Effector memory CD4-positive, alpha-beta T cell (primary cell): ENCODE data around the gene KIDINS220.
A peak's percentile ranks its signal among the peaks of the same experiment; 100 is the strongest.

Experiments used
- DNase-seq, 3 donors: peaks; one replicate each; pipeline ENCODE4 v3.0.0-alpha.2; 2020
- H3K27ac ChIP-seq: 2 replicates; pipeline ENCODE4 v1.7.0; 2013; ENCODE audit warnings: mild to moderate bottlenecking, low read length, moderate library complexity; ENCODE audit not compliant: insufficient read depth, poor library complexity, severe bottlenecking
- H3K27me3 ChIP-seq: replicated peaks from 2 replicates; pipeline ENCODE4 v1.7.0; 2013; ENCODE audit warnings: mild to moderate bottlenecking, low read length; ENCODE audit not compliant: insufficient read depth, control insufficient read depth, poor library complexity, severe bottlenecking
- H3K36me3 ChIP-seq: 2 replicates; pipeline ENCODE4 v1.7.0; 2013; ENCODE audit warnings: mild to moderate bottlenecking, low read length, moderate library complexity; ENCODE audit not compliant: control insufficient read depth, insufficient read depth
- H3K4me1 ChIP-seq: 2 replicates; pipeline ENCODE4 v1.7.0; 2013; ENCODE audit warnings: low read length, mild to moderate bottlenecking; ENCODE audit not compliant: control insufficient read depth, insufficient read depth, poor library complexity, severe bottlenecking
- H3K4me3 ChIP-seq: 2 replicates; pipeline ENCODE4 v1.7.0; 2013; ENCODE audit warnings: low read length, low read depth, mild to moderate bottlenecking; ENCODE audit not compliant: insufficient read depth, poor library complexity, severe bottlenecking
- H3K9me3 ChIP-seq: 2 replicates; pipeline ENCODE4 v1.7.0; 2013; ENCODE audit warnings: mild to moderate bottlenecking, low read length, moderate library complexity; ENCODE audit not compliant: control insufficient read depth

Gene KIDINS220

DNA sequence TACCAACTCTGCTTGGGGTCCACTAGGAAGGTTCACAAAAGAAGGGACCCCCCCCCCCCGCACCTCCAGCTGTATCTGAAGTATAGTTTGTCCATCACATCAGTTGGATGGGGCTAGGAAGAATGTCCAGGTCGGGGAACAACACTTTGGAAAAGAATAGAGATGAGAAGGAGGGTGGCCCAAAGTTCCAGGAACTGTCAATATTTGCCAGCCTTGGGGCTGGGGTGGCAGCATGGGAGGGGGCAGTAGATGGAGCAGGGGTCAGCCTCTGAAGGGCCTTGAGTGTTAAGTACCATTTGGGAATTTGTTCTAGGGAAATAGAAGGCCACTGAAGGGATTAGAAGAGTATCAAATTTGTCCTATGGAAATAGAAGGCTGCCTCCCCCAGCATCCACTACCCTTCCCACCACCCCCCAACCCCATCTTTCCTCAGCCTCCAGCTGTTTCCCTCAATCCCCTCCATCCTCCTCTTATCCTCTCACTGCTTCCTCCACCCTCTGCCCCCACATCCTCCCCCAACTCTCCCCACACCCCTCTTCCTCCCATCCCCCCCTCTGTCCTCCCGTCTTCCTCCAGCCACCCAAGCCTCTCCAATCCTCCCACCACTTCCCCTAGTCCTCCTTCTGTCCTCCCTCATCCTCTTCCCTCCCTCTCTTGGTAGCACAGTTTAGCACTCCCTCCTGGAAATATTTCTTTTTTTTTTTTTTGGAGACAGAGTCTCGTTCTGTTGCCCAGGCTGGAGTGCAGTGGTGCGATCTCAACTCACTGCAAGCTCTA is 2.0 kb upstream of the KIDINS220 start:
- Histone ChIP-seq H3K27ac (no peak overlapping the region), H3K4me1 (peaks cover 14% of the 10 kb centered on the region), H3K27me3 (no peaks in the 10 kb centered on the region), H3K36me3 (no peaks in the 10 kb centered on the region), H3K9me3 (no peaks in the 10 kb centered on the region), H3K4me3 (no peak overlapping the region)
- no peak for DNase-seq

DNA sequence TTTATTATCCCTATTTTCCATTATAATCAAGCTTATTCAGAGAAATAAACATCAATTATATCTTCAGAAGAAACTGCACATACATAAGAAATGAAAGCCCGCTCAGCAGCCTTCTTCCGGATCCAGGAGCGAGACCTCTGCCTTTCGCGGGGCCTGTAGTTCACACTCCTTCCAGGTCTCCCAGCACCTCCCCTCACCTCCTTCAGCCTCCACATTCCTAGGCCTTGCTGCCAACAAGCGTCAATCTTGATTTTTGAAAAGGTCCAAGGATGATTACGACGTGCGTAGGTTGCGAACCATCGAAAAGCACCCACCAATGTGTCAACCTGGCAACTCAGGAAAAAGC is 355 bp upstream of the KIDINS220 start:
- Histone ChIP-seq H3K4me3 (peak overlapping the region; percentile 99), H3K27me3 (no peaks in the 10 kb centered on the region), H3K4me1 (peaks cover 14% of the 10 kb centered on the region), H3K36me3 (no peaks in the 10 kb centered on the region), H3K9me3 (no peaks in the 10 kb centered on the region), H3K27ac (no peak overlapping the region)
- no peak for DNase-seq

DNA sequence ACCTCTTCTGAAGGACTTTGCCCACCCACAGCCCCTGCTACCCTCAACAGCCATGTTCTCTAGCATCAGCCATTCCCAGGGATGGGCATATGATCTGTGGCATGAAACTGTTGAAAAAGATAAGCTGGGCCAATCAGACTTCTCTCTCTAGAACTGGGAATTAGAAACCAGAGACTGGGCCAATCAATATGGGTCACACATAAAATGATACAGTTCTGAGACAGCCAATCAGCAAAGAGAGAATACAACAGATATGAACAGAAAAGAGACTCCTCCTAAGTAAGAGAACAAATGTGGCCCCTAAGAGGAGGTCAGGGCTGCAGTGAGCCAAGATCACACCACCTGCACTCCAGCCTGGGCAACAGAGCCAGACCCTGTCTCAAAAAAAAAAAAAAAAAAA is 2.1 kb downstream of the KIDINS220 start:
- DNase-seq: no peak
- Histone ChIP-seq H3K4me3 (no peak overlapping the region), H3K27me3 (no peaks in the 10 kb centered on the region), H3K27ac (no peak overlapping the region), H3K4me1 (peaks cover 14% of the 10 kb centered on the region), H3K9me3 (no peaks in the 10 kb centered on the region), H3K36me3 (no peaks in the 10 kb centered on the region)

DNA sequence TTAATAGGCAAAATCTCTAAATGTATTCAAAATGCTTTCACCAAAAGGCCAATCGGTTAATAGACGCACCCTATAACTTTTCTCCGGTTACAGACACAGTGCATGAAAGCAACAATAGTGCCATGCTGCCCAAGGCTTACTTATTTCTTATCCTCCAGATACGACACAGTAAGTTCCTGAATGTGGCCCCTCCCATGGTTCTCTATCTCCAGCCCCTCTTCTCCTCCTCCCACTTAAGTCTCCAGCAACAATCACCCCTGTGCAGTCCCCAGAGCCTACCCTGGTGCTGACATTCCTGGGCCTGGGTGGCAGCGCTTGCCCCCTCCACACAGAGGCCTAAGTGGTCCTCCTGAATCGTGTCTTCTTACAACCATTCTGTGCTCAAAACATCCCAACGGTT is 3.6 kb downstream of the KIDINS220 start:
- Histone ChIP-seq H3K27ac (no peak overlapping the region), H3K4me1 (peaks cover 14% of the 10 kb centered on the region), H3K4me3 (no peak overlapping the region), H3K27me3 (no peaks in the 10 kb centered on the region), H3K9me3 (no peaks in the 10 kb centered on the region), H3K36me3 (no peaks in the 10 kb centered on the region)
- DNase-seq: no peak

DNA sequence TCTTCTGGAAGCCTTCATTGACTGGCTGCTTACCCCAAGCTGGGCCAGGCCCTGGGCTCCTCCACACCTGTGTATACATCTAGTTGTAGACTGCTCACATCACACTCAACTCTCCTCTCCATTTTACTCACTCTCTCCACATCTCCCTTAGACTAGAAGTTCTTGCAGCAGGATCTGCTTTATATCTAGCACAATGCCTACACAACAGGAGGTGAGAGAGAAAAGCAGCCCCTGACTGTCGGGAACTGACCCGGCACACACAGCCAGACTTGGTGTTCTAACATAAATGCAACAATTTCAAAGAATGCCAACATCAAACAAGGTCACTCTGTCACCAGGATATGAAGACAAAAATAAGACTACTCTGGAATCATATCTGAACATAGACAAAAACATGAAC is 5.9 kb downstream of the KIDINS220 start:
- Histone ChIP-seq H3K9me3 (no peaks in the 10 kb centered on the region), H3K27me3 (no peaks in the 10 kb centered on the region), H3K4me3 (no peak overlapping the region), H3K4me1 (peaks cover 13% of the 10 kb centered on the region), H3K27ac (no peak overlapping the region), H3K36me3 (peaks cover 4% of the 10 kb centered on the region)
- no peak for DNase-seq

DNA sequence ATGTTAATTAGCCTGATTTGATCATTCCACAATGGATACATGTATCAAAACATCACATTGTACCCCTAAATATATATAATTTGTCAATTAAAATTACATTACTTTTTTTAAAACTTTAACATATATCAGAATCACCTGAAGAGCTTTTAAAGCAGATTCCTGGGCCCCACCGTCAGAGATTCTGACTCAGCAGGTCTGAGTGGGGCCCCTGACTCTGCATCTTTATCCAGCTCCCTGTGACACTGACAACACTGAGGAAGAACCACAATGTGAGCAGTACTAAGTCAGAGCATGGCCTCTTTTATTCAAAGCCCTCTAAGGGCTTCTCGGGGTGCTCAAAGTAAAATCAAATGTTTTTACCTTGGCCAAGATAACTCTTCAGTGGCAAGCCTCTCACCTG is 9.7 kb downstream of the KIDINS220 start:
- no peak for DNase-seq
- Histone ChIP-seq H3K4me3 (no peak overlapping the region), H3K9me3 (no peaks in the 10 kb centered on the region), H3K4me1 (no peaks in the 10 kb centered on the region), H3K36me3 (peaks cover 13% of the 10 kb centered on the region), H3K27ac (no peak overlapping the region), H3K27me3 (no peaks in the 10 kb centered on the region)

DNA sequence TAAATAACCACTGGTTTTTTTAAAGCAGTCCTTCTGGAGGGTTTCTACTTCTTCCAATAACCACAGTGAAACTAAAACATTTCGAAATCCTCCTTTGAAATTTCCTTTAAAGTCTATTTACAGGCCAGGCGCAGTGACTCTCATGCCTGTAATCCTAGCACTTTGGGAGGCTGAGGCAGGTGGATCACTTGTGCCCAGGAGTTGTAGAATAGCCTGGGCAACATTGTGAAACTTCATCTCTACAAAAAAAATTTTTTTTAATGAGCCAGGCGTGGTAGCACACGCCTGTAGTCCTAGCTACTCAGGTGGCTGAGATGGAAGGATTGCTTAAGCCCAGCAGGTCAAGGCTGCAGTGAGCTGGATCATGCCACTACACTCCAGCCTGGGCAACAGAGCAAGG is 15.2 kb downstream of the KIDINS220 start:
- Histone ChIP-seq H3K4me3 (no peak overlapping the region), H3K9me3 (no peaks in the 10 kb centered on the region), H3K27me3 (no peaks in the 10 kb centered on the region), H3K36me3 (peaks cover 35% of the 10 kb centered on the region), H3K27ac (no peak overlapping the region), H3K4me1 (no peaks in the 10 kb centered on the region)
- DNase-seq: no peak

DNA sequence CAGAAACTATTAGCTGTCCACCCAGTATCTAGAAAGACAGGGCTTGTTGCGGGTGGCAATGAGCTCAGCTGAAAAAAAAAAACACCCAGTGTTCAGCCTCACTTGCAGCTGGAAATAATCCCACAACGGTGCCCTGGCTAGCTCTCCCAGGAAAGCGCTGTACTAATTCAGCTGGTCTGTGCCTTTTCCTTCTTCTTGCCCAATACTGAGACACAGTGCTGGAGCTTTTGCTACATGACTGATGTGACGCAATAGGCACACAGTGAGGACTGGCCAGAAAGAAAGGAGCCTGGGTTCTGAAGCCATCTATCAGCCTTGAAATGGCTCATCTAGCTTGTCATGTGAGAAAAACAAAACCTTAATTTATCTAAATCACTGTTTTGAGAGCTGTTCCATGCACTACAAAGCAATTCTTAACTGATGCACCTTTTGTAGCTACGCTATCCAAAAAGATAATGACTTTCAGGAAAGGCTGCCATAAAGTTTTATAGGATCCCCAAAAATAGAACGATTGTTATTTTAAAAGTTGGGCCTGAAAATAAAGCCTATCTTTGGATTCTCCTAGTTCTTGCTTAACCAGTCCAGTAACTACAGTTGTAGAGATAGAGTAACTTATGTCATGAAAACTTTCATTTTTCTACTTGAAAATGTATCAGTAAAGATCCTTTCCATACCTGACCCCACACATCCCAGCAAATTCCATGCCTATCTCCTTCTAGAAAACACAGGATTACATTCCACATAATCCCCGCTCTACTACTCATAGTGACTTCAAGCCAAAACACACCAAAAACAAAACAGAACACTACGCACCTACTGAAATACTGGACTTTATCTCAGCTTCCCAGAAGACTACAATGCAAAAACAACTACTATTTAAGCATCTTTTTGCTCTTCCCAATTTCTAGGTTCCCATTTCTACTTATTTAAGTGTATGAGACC is 15.9 kb downstream of the KIDINS220 start:
- Histone ChIP-seq H3K36me3 (peaks cover 39% of the 10 kb centered on the region), H3K27me3 (no peaks in the 10 kb centered on the region), H3K27ac (no peak overlapping the region), H3K4me3 (no peak overlapping the region), H3K4me1 (no peaks in the 10 kb centered on the region), H3K9me3 (no peaks in the 10 kb centered on the region)
- no peak for DNase-seq

DNA sequence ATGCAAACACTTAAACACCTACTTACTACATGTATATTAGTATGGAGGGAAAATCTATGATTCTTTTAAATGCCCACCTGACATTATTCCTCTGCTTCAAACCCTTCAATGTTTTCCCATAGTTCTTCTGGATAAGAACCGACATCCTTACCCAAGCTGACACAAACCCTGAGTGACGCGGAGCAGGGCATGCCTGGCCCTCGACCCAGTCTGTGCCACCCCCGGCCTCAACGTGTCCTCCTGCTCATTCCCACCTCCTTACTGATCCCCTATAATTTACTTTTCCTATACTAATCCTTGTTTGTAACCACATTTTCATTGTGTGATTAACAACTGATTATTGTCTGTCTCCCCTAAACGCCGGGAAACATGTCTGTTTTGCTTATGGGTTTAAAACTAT is 17.5 kb downstream of the KIDINS220 start:
- peaks cover 49% of the 10 kb centered on the region for H3K36me3 ChIP-seq
- no peaks in the 10 kb centered on the region for H3K27me3 ChIP-seq
- DNase-seq: no peak
- no peaks in the 10 kb centered on the region for H3K9me3 ChIP-seq
- H3K4me3 ChIP-seq: no peak overlapping the region
- no peaks in the 10 kb centered on the region for H3K4me1 ChIP-seq
- H3K27ac ChIP-seq: no peak overlapping the region

DNA sequence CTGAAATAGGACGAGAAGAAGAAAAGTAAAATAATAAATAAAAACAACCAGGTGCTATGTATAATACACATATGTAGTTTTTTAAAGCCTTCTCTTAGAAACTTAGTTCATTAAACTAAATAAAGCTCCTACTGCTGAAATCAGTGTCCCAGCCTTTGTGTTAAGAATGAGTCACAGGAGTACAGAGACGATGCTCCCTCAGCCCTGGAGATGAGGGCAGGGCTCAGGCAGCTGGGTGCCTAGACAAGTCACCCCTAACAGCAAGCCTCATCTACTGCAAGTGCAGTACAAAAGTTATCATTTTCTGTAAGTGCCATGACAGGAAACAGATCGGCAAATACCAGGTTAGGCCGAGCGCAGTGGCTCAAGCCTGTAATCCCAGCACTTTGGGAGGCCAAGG is 18.2 kb downstream of the KIDINS220 start:
- Histone ChIP-seq H3K36me3 (peaks cover 47% of the 10 kb centered on the region), H3K27me3 (no peaks in the 10 kb centered on the region), H3K4me1 (no peaks in the 10 kb centered on the region), H3K27ac (no peak overlapping the region), H3K4me3 (no peak overlapping the region), H3K9me3 (no peaks in the 10 kb centered on the region)
- no peak for DNase-seq
